Activated naive CD4-positive, alpha-beta T cell treated with anti-CD3 and anti-CD28 coated beads for 36 hours (primary cell): ENCODE data around the gene PDK2. TPM values are rescaled to one million over a fixed set of nuclear protein-coding genes. Genes with fewer than 3 reads are reported as not detected.
A peak's percentile ranks its signal among the peaks of the same experiment; 100 is the strongest.

Experiments used
- CTCF ChIA-PET: fragments of 350-600 bp; sonication (Branson Sonifier 250); formaldehyde crosslinking; loops from one replicate; lab custom pipeline; 2021; ENCODE audit warnings: antibody characterized with exemption; lab: Charles Lee
- DNase-seq: peaks from one replicate; pipeline ENCODE4 v3.0.0-alpha.2; 2020
- H3K27ac Mint-ChIP-seq: one replicate; pipeline ENCODE4 v1.8.0; 2021; ENCODE audit warnings: mild to moderate bottlenecking, mixed read lengths
- H3K27me3 Mint-ChIP-seq: one replicate; pipeline ENCODE4 v1.8.0; 2021; ENCODE audit warnings: low read depth, mixed read lengths
- H3K36me3 Mint-ChIP-seq: one replicate; pipeline ENCODE4 v1.8.0; 2021; ENCODE audit warnings: low read depth, mixed read lengths
- H3K4me1 Mint-ChIP-seq: one replicate; pipeline ENCODE4 v1.8.0; 2021; ENCODE audit warnings: low read depth, mixed read lengths
- H3K4me3 Mint-ChIP-seq: one replicate; pipeline ENCODE4 v1.8.0; 2021; ENCODE audit warnings: mild to moderate bottlenecking, moderate library complexity, mixed read lengths
- H3K9me3 Mint-ChIP-seq: one replicate; pipeline ENCODE4 v1.8.0; 2021; ENCODE audit warnings: mixed read lengths
- intact Hi-C: fragments of 100-400 bp; cut with micrococcal nuclease; formaldehyde crosslinking; loops from one replicate; pipeline ENCODE4 v1.15.1; 2023
- total RNA-seq, 2 experiments: library from RNA; stranded (reverse); gene quantifications; one replicate each; pipeline ENCODE4 v1.2.3, GENCODE V29; 2021

The PDK2 gene
- total RNA-seq, 2 experiments from 2014 or later = 10.5 to 11.1 TPM

GRCh38 chr17:50151937-50152547 lies 56.9 kb downstream of the PDK2 start:
- DNase-seq = peak; percentile 72
- H3K27ac Mint-ChIP-seq = peak overlapping the region; percentile 96
- H3K36me3 Mint-ChIP-seq = peaks cover 16% of the 10 kb centered on the region
- intact Hi-C loops = loop anchor here (1.0 to 5.0 kb wide), 4 partner anchors 9 to 415 kb away; no protein-coding TSS in a partner anchor
- H3K4me1 Mint-ChIP-seq = peaks cover 37% of the 10 kb centered on the region
- CTCF ChIA-PET = interaction anchor here (0.6 to 3.6 kb wide), 13 partner anchors 9 to 295 kb away, joined by 3 to 32 read pairs (median 4); no protein-coding TSS in a partner anchor
- peak overlapping the region; percentile 88 for H3K4me3 Mint-ChIP-seq
- H3K27me3 Mint-ChIP-seq = no peaks in the 10 kb centered on the region
- H3K9me3 Mint-ChIP-seq = no peaks in the 10 kb centered on the region

- Mint-ChIP-seq H3K27me3 (no peaks in the 10 kb centered on the region), H3K27ac (peak overlapping the region; percentile 96), H3K36me3 (peaks cover 10% of the 10 kb centered on the region), H3K4me1 (peaks cover 30% of the 10 kb centered on the region), H3K9me3 (no peaks in the 10 kb centered on the region), H3K4me3 (no peak overlapping the region)
- DNase-seq = no peak
- intact Hi-C loops = loop anchor here (5.0 kb wide), 1 partner anchor 415 kb away; no protein-coding TSS in a partner anchor
- CTCF ChIA-PET = interaction anchor here (0.6 to 3.6 kb wide), 10 partner anchors 9 to 295 kb away, joined by 3 to 32 read pairs (median 4); no protein-coding TSS in a partner anchor
Observed at GRCh38 chr17:50152736-50153135, 57.6 kb downstream of the PDK2 start.

GRCh38 chr17:50153650-50154575 lies 58.8 kb downstream of the PDK2 start:
- Mint-ChIP-seq H3K4me1 (peaks cover 30% of the 10 kb centered on the region), H3K27ac (no peak overlapping the region), H3K36me3 (peaks cover 2% of the 10 kb centered on the region), H3K9me3 (no peaks in the 10 kb centered on the region), H3K4me3 (no peak overlapping the region), H3K27me3 (no peaks in the 10 kb centered on the region)
- DNase-seq = no peak
- intact Hi-C loops = loop anchor here (5.0 kb wide), 1 partner anchor 417 kb away; no protein-coding TSS in a partner anchor
- CTCF ChIA-PET = interaction anchor here (1.0 to 1.3 kb wide), 3 partner anchors 14 to 36 kb away, joined by 4 to 7 read pairs (median 4); no protein-coding TSS in a partner anchor

GRCh38 chr17:50154604-50155003 lies 59.5 kb downstream of the PDK2 start:
- H3K27me3 Mint-ChIP-seq = no peaks in the 10 kb centered on the region
- no peak overlapping the region for H3K27ac Mint-ChIP-seq
- intact Hi-C loops = loop anchor here (5.0 kb wide), 1 partner anchor 417 kb away; no protein-coding TSS in a partner anchor
- H3K4me3 Mint-ChIP-seq = no peak overlapping the region
- H3K9me3 Mint-ChIP-seq = no peaks in the 10 kb centered on the region
- peaks cover 30% of the 10 kb centered on the region for H3K4me1 Mint-ChIP-seq
- CTCF ChIA-PET = interaction anchor here (1.0 to 1.3 kb wide), 3 partner anchors 14 to 37 kb away, joined by 4 to 7 read pairs (median 4); no protein-coding TSS in a partner anchor
- DNase-seq = no peak
- no peaks in the 10 kb centered on the region for H3K36me3 Mint-ChIP-seq

- CTCF ChIA-PET = interaction anchor here (0.8 to 1.5 kb wide), 6 partner anchors 9 to 137 kb away, joined by 3 to 8 read pairs (median 5); no protein-coding TSS in a partner anchor
- Mint-ChIP-seq H3K4me1 (peaks cover 30% of the 10 kb centered on the region), H3K4me3 (no peak overlapping the region), H3K36me3 (no peaks in the 10 kb centered on the region), H3K27me3 (no peaks in the 10 kb centered on the region), H3K27ac (no peak overlapping the region), H3K9me3 (no peaks in the 10 kb centered on the region)
- no peak for DNase-seq
- intact Hi-C loops = no loop called here
Observed at GRCh38 chr17:50155115-50155819, 60.1 kb downstream of the PDK2 start.

GRCh38 chr17:50157891-50158290 lies 62.7 kb downstream of the PDK2 start:
- Mint-ChIP-seq H3K27ac (no peak overlapping the region), H3K36me3 (no peaks in the 10 kb centered on the region), H3K4me3 (no peak overlapping the region), H3K27me3 (no peaks in the 10 kb centered on the region), H3K9me3 (no peaks in the 10 kb centered on the region), H3K4me1 (peaks cover 40% of the 10 kb centered on the region)
- DNase-seq = no peak
- intact Hi-C loops = no loop called here
- CTCF ChIA-PET = interaction anchor here (0.7 to 0.8 kb wide), 2 partner anchors 12 to 40 kb away, joined by 3 read pairs; no protein-coding TSS in a partner anchor

- H3K4me1 Mint-ChIP-seq = peaks cover 35% of the 10 kb centered on the region
- H3K36me3 Mint-ChIP-seq = no peaks in the 10 kb centered on the region
- CTCF ChIA-PET = interaction anchor here (0.6 to 2.8 kb wide), 30 partner anchors 9 to 405 kb away, joined by 3 to 44 read pairs (median 4); partner anchors contain the start of genes PDK2, PPP1R9B and SAMD14
- intact Hi-C loops = loop anchor here (1.0 kb wide), 4 partner anchors 10 to 66 kb away; partner anchors contain the start of gene PDK2
- DNase-seq = peak; percentile 97
- peak overlapping the region; percentile 64 for H3K4me3 Mint-ChIP-seq
- no peaks in the 10 kb centered on the region for H3K9me3 Mint-ChIP-seq
- H3K27me3 Mint-ChIP-seq = no peaks in the 10 kb centered on the region
- H3K27ac Mint-ChIP-seq = peak overlapping the region; percentile 96
Observed at GRCh38 chr17:50161023-50161910, 66.1 kb downstream of the PDK2 start.

Other genes starting within 250 kb of the PDK2 start
- not detected for gene TAC4, start 247.3 kb upstream of the PDK2 start, total RNA-seq
- gene DLX4, start 126.2 kb upstream of the PDK2 start, total RNA-seq = under 1 TPM; 0.67 to 0.81 TPM
- gene DLX3, start 100.1 kb upstream of the PDK2 start, total RNA-seq = not detected
- 10 to 100 TPM; 17.9 to 19.3 TPM for gene ITGA3, start 39.2 kb upstream of the PDK2 start, total RNA-seq
- gene SAMD14, start 34.8 kb downstream of the PDK2 start, total RNA-seq = 1 to 10 TPM; 1.1 to 1.3 TPM
- gene PPP1R9B, start 55.3 kb downstream of the PDK2 start, total RNA-seq = 10 to 100 TPM; 67.7 TPM
- gene SGCA, start 70.7 kb downstream of the PDK2 start, total RNA-seq = under 1 TPM in 1 of 2 experiments, not detected in 1; 0.14 TPM
- 1 to 10 TPM in 1 of 2 experiments, under 1 TPM in 1; 0.95 to 1.7 TPM for gene COL1A1, start 106.3 kb downstream of the PDK2 start, total RNA-seq
- gene TMEM92, start 179.1 kb downstream of the PDK2 start, total RNA-seq = not detected